HCT116 (cell line): ENCODE data around the gene TMEM89. TPM values are rescaled to one million over a fixed set of nuclear protein-coding genes. Genes with fewer than 3 reads are reported as not detected.

ENCODE experiments used
- ATAC-seq: fragments of 200-7000 bp; cut with Tn5 transposase; 2 replicates; pipeline ENCODE4 v1.9.1; 2020; ENCODE audit warnings: mild to moderate bottlenecking, moderate library complexity
- BruUV-seq: library from RNA; stranded (reverse); fragments of 400-500 nt; replicated peaks from 2 replicates; lab custom pipeline; 2021; lab: Mats Ljungman, UMichigan
- CTCF ChIA-PET: fragments of 300-600 bp; sonication (Branson Sonifier 250); formaldehyde crosslinking; loops from one replicate; lab custom pipeline; 2021; ENCODE audit warnings: antibody characterized with exemption; lab: Charles Lee
- POLR2A ChIA-PET: fragments of 300-600, 350-600 bp; sonication (Branson Sonifier 250); formaldehyde crosslinking; loops from one replicate; lab custom pipeline; 2021; ENCODE audit warnings: antibody characterized with exemption; lab: Charles Lee
- RAD21 ChIA-PET, 2 experiments: fragments of 300-600 bp; sonication (Branson Sonifier 250); formaldehyde crosslinking; loops; one replicate each; lab custom pipeline; 2023; ENCODE audit warnings: low total read pairs in 2 of 2; ENCODE audit not compliant: uncharacterized antibody in 2 of 2, unreplicated experiment in 2 of 2, low non-redundant PET in 1 of 2; lab: Charles Lee
- DNase-seq: peaks from one replicate; pipeline ENCODE4 v3.0.0-alpha.2; 2010; ENCODE audit warnings: low read depth, low spot score
- H2AFZ ChIP-seq: fragments of 200-600 bp; shearing (Covaris generic), sonication (generic); 2 replicates; pipeline ENCODE4 v1.6.1; 2017; ENCODE audit warnings: low read depth, mixed run types, mixed read lengths, antibody characterized with exemption, low read length; ENCODE audit not compliant: poor library complexity, severe bottlenecking
- H3K27ac ChIP-seq: 2 replicates; pipeline ENCODE4 v1.5.1; 2012; ENCODE audit warnings: low read depth, low read length
- H3K27me3 ChIP-seq: fragments of 200-600 bp; sonication (generic); 2 replicates; pipeline ENCODE4 v1.6.1; 2016; ENCODE audit warnings: mixed run types, low read length, mixed read lengths; ENCODE audit not compliant: insufficient read depth
- H3K36me3 ChIP-seq, 2 experiments: fragments of 200-500 bp in 1 of 2; fragments of 200-600 bp in 1 of 2; sonication (Bioruptor generic) in 1 of 2; sonication (generic) in 1 of 2; 2 replicates each; pipeline versions ENCODE4 v1.5.1 to v1.6.1; 2014 to 2016; ENCODE audit warnings: low read length in 2 of 2, inconsistent platforms in 1 of 2, mixed read lengths in 1 of 2, mixed run types in 1 of 2; ENCODE audit not compliant: insufficient read depth in 2 of 2, control insufficient read depth in 1 of 2
- H3K4me1 ChIP-seq, 2 experiments: fragments of 200-600 bp in 1 of 2; sonication (generic) in 1 of 2; 2 replicates each; pipeline versions ENCODE4 v1.5.1 to v1.6.1; 2012 to 2017; ENCODE audit warnings: low read length in 2 of 2, inconsistent platforms in 1 of 2, mild to moderate bottlenecking in 1 of 2, mixed read lengths in 1 of 2, mixed run types in 1 of 2, moderate library complexity in 1 of 2; ENCODE audit not compliant: insufficient read depth in 2 of 2, control insufficient read depth in 1 of 2
- H3K4me2 ChIP-seq: fragments of 200-600 bp; sonication (generic); 2 replicates; pipeline ENCODE4 v1.6.1; 2017; ENCODE audit warnings: mixed run types, low read length, mixed read lengths
- H3K4me3 ChIP-seq, 2 experiments: fragments of 200-600 bp in 1 of 2; sonication (generic) in 1 of 2; replicated peaks in 1 of 2; 2 replicates each; pipeline ENCODE4 v1.5.1; 2011 to 2016; ENCODE audit warnings: low read length in 2 of 2, control low read depth in 1 of 2, low read depth in 1 of 2, mild to moderate bottlenecking in 1 of 2, mixed read lengths in 1 of 2, mixed run types in 1 of 2
- H3K79me2 ChIP-seq: fragments of 200-600 bp; sonication (generic); 2 replicates; pipeline ENCODE4 v1.6.1; 2017; ENCODE audit warnings: mild to moderate bottlenecking, mixed run types, low read length, moderate library complexity, mixed read lengths; ENCODE audit not compliant: insufficient read depth
- H3K9ac ChIP-seq: fragments of 200-600 bp; sonication (generic); 2 replicates; pipeline ENCODE4 v1.6.1; 2016; ENCODE audit warnings: low read length, mixed read lengths
- H3K9me2 ChIP-seq: fragments of 200-600 bp; sonication (generic), shearing (Covaris generic); 2 replicates; pipeline ENCODE4 v1.6.1; 2017; ENCODE audit warnings: mixed run types, mild to moderate bottlenecking, moderate library complexity; ENCODE audit not compliant: insufficient read depth
- H3K9me3 ChIP-seq, 2 experiments: fragments of 200-500 bp in 1 of 2; fragments of 200-600 bp in 1 of 2; sonication (Bioruptor generic) in 1 of 2; sonication (generic) in 1 of 2; 2 replicates each; pipeline ENCODE4 v1.6.1; 2014 to 2017; ENCODE audit warnings: low read length in 2 of 2, mixed read lengths in 2 of 2, inconsistent platforms in 1 of 2, low read depth in 1 of 2, mild to moderate bottlenecking in 1 of 2, mixed run types in 1 of 2, moderate library complexity in 1 of 2; ENCODE audit not compliant: control insufficient read depth in 1 of 2, insufficient read depth in 1 of 2
- H4K20me1 ChIP-seq: fragments of 200-600 bp; sonication (generic), shearing (Covaris generic); 2 replicates; pipeline ENCODE4 v1.6.1; 2017; ENCODE audit warnings: mixed run types, mild to moderate bottlenecking, moderate library complexity; ENCODE audit not compliant: insufficient read depth
- CBX3 ChIP-seq: IDR thresholded peaks from 2 replicates; pipeline ENCODE4 v1.6.1; 2012; ENCODE audit warnings: low read depth
- CEBPB ChIP-seq: IDR thresholded peaks from 2 replicates; pipeline ENCODE4 v1.6.1; 2012; ENCODE audit warnings: low read depth
- EGR1 ChIP-seq: IDR thresholded peaks from 2 replicates; pipeline ENCODE4 v1.6.1; 2012; ENCODE audit warnings: low read depth
- EZH2 ChIP-seq: fragments of 200-600 bp; sonication (generic); IDR thresholded peaks from 2 replicates; pipeline ENCODE4 v1.6.1; 2017; ENCODE audit warnings: antibody characterized with exemption, mixed run types
- EZH2phosphoT487 ChIP-seq: fragments of 200-600 bp; IDR thresholded peaks from 2 replicates; pipeline ENCODE4 v1.6.1; 2018; ENCODE audit warnings: antibody characterized with exemption, borderline replicate concordance
- FOSL1 ChIP-seq: IDR thresholded peaks from 2 replicates; pipeline ENCODE4 v1.6.1; 2012; ENCODE audit warnings: low read depth
- POLR2AphosphoS5 ChIP-seq: IDR thresholded peaks from 2 replicates; pipeline ENCODE4 v1.6.1; 2011; ENCODE audit warnings: mild to moderate bottlenecking, low read depth, low read length, moderate library complexity
- SIN3A ChIP-seq: IDR thresholded peaks from 2 replicates; pipeline ENCODE4 v1.6.1; 2012; ENCODE audit warnings: low read depth
- TCF7L2 ChIP-seq: IDR thresholded peaks from 2 replicates; pipeline ENCODE4 v1.7.0; 2011; ENCODE audit warnings: borderline replicate concordance, inconsistent platforms; ENCODE audit not compliant: insufficient read depth, insufficient read length; ENCODE audit errors: extremely low read depth
- YY1 ChIP-seq: IDR thresholded peaks from 2 replicates; pipeline ENCODE4 v1.6.1; 2011; ENCODE audit warnings: low read length, low read depth, moderate library complexity, mild to moderate bottlenecking; ENCODE audit not compliant: insufficient replicate concordance; ENCODE audit errors: extremely low read depth
- ZFX ChIP-seq: fragments of 450-650 bp; IDR thresholded peaks from 2 replicates; pipeline ENCODE4 v1.6.1; 2017
- intact Hi-C: fragments of 100-400 bp; cut with micrococcal nuclease; formaldehyde crosslinking; loops from 2 replicates; pipeline ENCODE4 v1.10.0; 2022
- total RNA-seq: library from RNA; stranded (reverse); gene quantifications from one replicate; pipeline ENCODE4 v1.2.1, GENCODE V29; 2021; ENCODE audit not compliant: unreplicated experiment
- TF ChIP-seq, protein P1 (sequence below): IDR thresholded peaks from 2 replicates; pipeline ENCODE4 v1.6.1; 2012
- TF ChIP-seq, protein P2 (sequence below): IDR thresholded peaks from 2 replicates; pipeline ENCODE4 v1.6.1; 2011; ENCODE audit warnings: mild to moderate bottlenecking, low read length, moderate library complexity; ENCODE audit not compliant: insufficient replicate concordance; ENCODE audit errors: extremely low read depth

Gene TMEM89
- total RNA-seq, 1 experiment from 2014 or later: 0.49 TPM

DNA sequence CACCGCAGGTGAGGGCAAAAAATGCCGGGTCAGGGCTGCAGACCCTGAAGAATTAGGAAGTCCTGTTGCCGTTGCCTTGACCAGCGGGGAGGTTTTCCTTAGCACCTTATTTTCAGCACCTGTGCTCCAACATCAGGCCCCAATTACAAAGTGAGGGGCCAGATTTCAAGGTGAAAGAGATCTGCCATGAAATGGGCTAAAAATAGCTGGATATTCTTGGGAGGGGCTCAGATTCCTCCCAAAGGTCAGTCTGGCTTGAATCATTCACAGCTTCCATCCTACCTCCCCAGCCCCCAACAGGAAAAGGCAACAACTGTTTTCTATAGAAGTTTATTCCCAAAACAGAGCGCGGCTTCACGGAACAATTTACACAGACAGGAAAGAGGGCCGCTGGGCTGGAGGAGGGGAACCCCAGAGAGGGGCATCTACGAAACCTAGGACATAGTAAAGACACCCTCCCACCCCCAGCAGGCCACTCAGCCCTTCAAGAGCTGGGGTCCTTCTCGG is 14.6 kb upstream of the TMEM89 start:
- ChIA-PET POLR2A (interaction anchor here (0.7 to 2.3 kb wide), 4 partner anchors 13 to 189 kb away, joined by 3 to 15 read pairs (median 4); partner anchors contain the start of genes ATRIP and CELSR3), RAD21 (interaction anchor here in 1 of 2 experiments (1.4 kb wide), 1 partner anchor 27 kb away, joined by 4 read pairs; the partner anchor contains the start of gene CELSR3), CTCF (interaction anchor here (0.7 to 1.9 kb wide), 11 partner anchors 14 to 235 kb away, joined by 3 to 14 read pairs (median 4); partner anchors contain the start of genes CELSR3 and UQCRC1)
- H3K4me2 ChIP-seq: peak overlapping the region; percentile 94
- peak overlapping the region; percentile 80 for H3K9ac ChIP-seq
- DNase-seq (no peak), ATAC-seq (no peak)
- H3K27me3 ChIP-seq: no peaks in the 10 kb centered on the region
- TF ChIP-seq, protein P1, sequence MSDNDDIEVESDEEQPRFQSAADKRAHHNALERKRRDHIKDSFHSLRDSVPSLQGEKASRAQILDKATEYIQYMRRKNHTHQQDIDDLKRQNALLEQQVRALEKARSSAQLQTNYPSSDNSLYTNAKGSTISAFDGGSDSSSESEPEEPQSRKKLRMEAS: no peak
- TF ChIP-seq, protein P2, sequence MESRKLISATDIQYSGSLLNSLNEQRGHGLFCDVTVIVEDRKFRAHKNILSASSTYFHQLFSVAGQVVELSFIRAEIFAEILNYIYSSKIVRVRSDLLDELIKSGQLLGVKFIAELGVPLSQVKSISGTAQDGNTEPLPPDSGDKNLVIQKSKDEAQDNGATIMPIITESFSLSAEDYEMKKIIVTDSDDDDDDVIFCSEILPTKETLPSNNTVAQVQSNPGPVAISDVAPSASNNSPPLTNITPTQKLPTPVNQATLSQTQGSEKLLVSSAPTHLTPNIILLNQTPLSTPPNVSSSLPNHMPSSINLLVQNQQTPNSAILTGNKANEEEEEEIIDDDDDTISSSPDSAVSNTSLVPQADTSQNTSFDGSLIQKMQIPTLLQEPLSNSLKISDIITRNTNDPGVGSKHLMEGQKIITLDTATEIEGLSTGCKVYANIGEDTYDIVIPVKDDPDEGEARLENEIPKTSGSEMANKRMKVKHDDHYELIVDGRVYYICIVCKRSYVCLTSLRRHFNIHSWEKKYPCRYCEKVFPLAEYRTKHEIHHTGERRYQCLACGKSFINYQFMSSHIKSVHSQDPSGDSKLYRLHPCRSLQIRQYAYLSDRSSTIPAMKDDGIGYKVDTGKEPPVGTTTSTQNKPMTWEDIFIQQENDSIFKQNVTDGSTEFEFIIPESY: no peak
- TF ChIP-seq ZFX (no peak), FOSL1 (no peak), EGR1 (no peak), TCF7L2 (no peak), CEBPB (no peak), SIN3A (no peak), CBX3 (no peak), YY1 (no peak), EZH2 (no peak), EZH2phosphoT487 (no peak), POLR2AphosphoS5 (no peak)
- peaks cover 12% of the 10 kb centered on the region; the same call in 1 of the 2 replicates for H3K79me2 ChIP-seq
- no TSS peak for BruUV-seq
- H2AFZ ChIP-seq: no peak overlapping the region
- H4K20me1 ChIP-seq: no peaks in the 10 kb centered on the region
- no peaks in the 10 kb centered on the region for H3K9me2 ChIP-seq
- peak overlapping the region; percentile 87 to 94 for H3K4me3 ChIP-seq
- peak overlapping the region; percentile 73 for H3K27ac ChIP-seq
- H3K9me3 ChIP-seq: no peaks in the 10 kb centered on the region
- peaks cover 11 to 22% of the 10 kb centered on the region in 2 experiments for H3K4me1 ChIP-seq
- peaks cover 9 to 20% of the 10 kb centered on the region in 2 experiments; a peak in 2 of 4 replicates for H3K36me3 ChIP-seq
- intact Hi-C loops: no loop called here
